Suprapubic skin (tissue), 4 donors: ENCODE results near the gene LGALS3BP. TPM values are rescaled to one million over a fixed set of nuclear protein-coding genes. Genes with fewer than 3 reads are reported as not detected.
"Not testable (repeated sequence)": the region's sequence is repeated elsewhere in the genome, so short reads cannot be mapped to it uniquely, and the experiment has no call there.

ENCODE experiments used
- DNase-seq, 2 donors: peaks; one replicate each; pipeline ENCODE4 v3.0.0-alpha.2; 2019; ENCODE audit warnings: low spot score in 2 of 2
- H3K27ac ChIP-seq: fragments of 200-600 bp; sonication (generic); one replicate; pipeline ENCODE4 v1.5.1; 2019
- H3K27me3 ChIP-seq: fragments of 200-600 bp; sonication (generic); one replicate; pipeline ENCODE4 v1.5.1; 2019
- H3K36me3 ChIP-seq: fragments of 200-600 bp; sonication (generic); one replicate; pipeline ENCODE4 v1.5.1; 2019
- H3K4me1 ChIP-seq: fragments of 200-600 bp; sonication (generic); one replicate; pipeline ENCODE4 v1.5.1; 2019
- H3K4me3 ChIP-seq: fragments of 200-600 bp; sonication (generic); one replicate; pipeline ENCODE4 v1.5.1; 2019; ENCODE audit warnings: mild to moderate bottlenecking
- H3K9me3 ChIP-seq: fragments of 200-600 bp; sonication (generic); one replicate; pipeline ENCODE4 v1.5.1; 2019
- EP300 ChIP-seq: sonication (generic); formaldehyde crosslinking; IDR thresholded peaks from one replicate; pipeline ENCODE4 v1.6.1; 2017; ENCODE audit warnings: antibody characterized with exemption
- POLR2A ChIP-seq, 2 donors: fragments of 450-650 bp; IDR thresholded peaks; one replicate each; pipeline ENCODE4 v1.6.1; 2017; ENCODE audit warnings: antibody characterized with exemption in 2 of 2, mild to moderate bottlenecking in 2 of 2, moderate library complexity in 2 of 2
- POLR2AphosphoS5 ChIP-seq, 3 donors: sonication (generic); formaldehyde crosslinking; IDR thresholded peaks; one replicate each; pipeline ENCODE4 v1.6.1; 2017; ENCODE audit warnings: antibody characterized with exemption in 3 of 3
- WGBS: methylation state at CpG from one replicate; pipeline ENCODE4 v1.1.5; 2018; 5-methylcytosine and 5-hydroxymethylcytosine counted together
- total RNA-seq, 4 donors: library from RNA; depleted of rRNA; stranded (reverse); fragments of >200 nt; gene quantifications; one replicate each; pipeline ENCODE4 v1.1.0, GENCODE V29; 2016
- TF ChIP-seq, protein P1 (sequence below), 2 donors: fragments of 200-600 bp in 1 of 2; fragments of 450-650 bp in 1 of 2; sonication (generic) in 1 of 2; IDR thresholded peaks; one replicate each; pipeline ENCODE4 v1.5.1; 2016 to 2019; ENCODE audit warnings: antibody characterized with exemption in 2 of 2, mild to moderate bottlenecking in 1 of 2, moderate library complexity in 1 of 2

The LGALS3BP gene
- total RNA-seq, 4 donors from 2014 or later, result 70.2 to 162 (median 105) TPM

DNA sequence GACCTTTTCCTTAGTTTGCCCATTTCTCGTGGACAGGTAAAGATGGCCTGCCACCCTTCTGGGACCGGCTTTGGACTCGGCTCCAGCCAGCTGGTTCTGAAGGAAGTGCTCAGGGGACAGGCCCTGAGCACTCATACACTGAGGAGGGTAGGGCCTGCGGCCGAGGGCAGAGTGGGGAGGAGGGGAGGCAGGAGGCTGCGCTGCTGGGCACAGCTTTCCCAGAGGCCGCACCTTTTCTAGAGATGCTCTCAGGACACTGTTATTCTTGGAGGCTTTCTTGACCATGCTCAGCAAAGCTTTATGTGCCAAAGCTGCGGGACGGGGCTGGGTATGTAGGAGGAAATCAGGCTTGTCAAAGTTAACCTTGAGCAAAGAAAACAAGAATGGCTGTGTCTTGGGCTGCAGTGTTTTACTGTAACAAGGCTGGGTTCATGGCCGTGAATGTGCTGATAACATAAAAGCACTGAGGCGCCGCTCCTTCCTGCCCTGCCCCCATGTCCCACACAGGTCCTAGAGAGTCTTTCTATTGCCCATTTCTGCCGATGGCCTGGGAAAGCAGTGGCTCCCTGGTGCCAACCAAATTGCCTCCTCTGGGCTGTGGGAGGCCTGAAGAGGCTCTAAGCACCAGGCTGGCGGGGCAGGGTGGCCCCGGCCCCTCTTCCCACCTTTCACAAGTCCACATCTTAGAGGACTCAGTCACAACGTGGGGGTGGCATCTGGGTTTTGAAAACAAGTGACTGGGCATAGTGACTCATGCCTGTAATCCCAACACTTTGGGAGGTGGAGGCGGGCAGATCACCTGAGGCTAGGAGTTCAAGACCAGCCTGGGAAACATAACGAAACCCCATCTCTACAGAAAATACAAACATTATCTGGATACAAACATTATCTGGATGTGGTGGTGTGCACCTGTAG is 32.2 kb downstream of the LGALS3BP start:
- no peak for DNase-seq
- Histone ChIP-seq H3K9me3 (peaks cover 11% of the 10 kb centered on the region), H3K4me3 (no peak overlapping the region), H3K4me1 (peaks cover 7% of the 10 kb centered on the region), H3K27me3 (no peaks in the 10 kb centered on the region), H3K27ac (no peak overlapping the region), H3K36me3 (no peaks in the 10 kb centered on the region)
- TF ChIP-seq POLR2AphosphoS5 (IDR thresholded peaks at IDR 0.05), result no peak
- TF ChIP-seq, protein P1, sequence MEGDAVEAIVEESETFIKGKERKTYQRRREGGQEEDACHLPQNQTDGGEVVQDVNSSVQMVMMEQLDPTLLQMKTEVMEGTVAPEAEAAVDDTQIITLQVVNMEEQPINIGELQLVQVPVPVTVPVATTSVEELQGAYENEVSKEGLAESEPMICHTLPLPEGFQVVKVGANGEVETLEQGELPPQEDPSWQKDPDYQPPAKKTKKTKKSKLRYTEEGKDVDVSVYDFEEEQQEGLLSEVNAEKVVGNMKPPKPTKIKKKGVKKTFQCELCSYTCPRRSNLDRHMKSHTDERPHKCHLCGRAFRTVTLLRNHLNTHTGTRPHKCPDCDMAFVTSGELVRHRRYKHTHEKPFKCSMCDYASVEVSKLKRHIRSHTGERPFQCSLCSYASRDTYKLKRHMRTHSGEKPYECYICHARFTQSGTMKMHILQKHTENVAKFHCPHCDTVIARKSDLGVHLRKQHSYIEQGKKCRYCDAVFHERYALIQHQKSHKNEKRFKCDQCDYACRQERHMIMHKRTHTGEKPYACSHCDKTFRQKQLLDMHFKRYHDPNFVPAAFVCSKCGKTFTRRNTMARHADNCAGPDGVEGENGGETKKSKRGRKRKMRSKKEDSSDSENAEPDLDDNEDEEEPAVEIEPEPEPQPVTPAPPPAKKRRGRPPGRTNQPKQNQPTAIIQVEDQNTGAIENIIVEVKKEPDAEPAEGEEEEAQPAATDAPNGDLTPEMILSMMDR (IDR thresholded peaks at IDR 0.05), result no peak
- no peak for TF ChIP-seq POLR2A (IDR thresholded peaks at IDR 0.05)
- no peak for TF ChIP-seq EP300
- 72% methylated on average over 15 of the region's 18 CpGs for WGBS

DNA sequence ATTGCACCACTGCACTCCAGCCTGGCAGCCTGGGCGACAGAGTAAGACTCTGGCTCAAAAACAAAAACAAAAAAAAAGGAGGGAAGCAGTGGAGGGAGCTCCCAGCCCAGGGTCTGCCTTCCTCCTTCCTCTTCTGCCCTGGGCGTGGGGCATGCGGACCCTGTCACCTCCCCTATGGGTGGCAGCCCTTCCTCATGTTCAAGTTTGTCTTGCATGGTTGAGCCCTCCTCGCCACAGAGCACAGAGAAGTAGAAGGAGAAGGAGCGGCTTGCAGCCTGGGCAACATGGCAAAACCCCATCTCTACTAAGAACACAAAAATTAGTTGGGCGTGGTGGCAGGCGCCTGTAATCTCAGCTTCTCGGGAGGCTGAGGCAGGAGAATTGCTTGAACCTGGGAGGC is 33.1 kb downstream of the LGALS3BP start:
- no peak for DNase-seq
- no peaks in the 10 kb centered on the region for H3K4me1 ChIP-seq
- H3K4me3 ChIP-seq, result no peak overlapping the region
- H3K9me3 ChIP-seq, result peaks cover 11% of the 10 kb centered on the region
- no peaks in the 10 kb centered on the region for H3K27me3 ChIP-seq
- H3K27ac ChIP-seq, result no peak overlapping the region
- WGBS, result 83% methylated on average over 8 of the region's 8 CpGs
- no peaks in the 10 kb centered on the region for H3K36me3 ChIP-seq
- no peak for TF ChIP-seq POLR2AphosphoS5 (IDR thresholded peaks at IDR 0.05)
- TF ChIP-seq, protein P1 (IDR thresholded peaks at IDR 0.05), result no peak
- no peak for TF ChIP-seq POLR2A (IDR thresholded peaks at IDR 0.05)

DNA sequence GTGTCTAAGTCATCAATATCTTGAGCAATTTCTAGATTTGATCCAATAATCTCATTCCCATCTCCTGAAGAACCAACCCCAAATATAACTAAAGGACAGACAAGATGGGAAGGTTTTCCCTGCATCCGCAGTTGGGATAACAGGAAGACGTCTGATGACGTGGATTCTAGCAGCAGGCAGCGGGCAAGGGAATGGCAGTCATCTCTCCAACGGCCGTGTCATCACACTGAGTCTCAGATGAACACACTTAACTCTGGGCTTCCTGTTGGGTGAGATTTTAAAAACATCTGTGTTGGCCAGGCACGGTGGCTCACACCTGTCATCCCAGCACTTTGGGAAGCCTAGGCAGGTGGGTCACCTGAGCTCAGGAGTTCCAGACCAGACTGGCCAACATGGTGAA is 33.6 kb downstream of the LGALS3BP start:
- no peak for DNase-seq
- Histone ChIP-seq H3K4me1 (no peaks in the 10 kb centered on the region), H3K9me3 (peaks cover 11% of the 10 kb centered on the region), H3K27ac (no peak overlapping the region), H3K27me3 (no peaks in the 10 kb centered on the region), H3K4me3 (no peak overlapping the region), H3K36me3 (no peaks in the 10 kb centered on the region)
- 87% methylated on average over 7 of the region's 7 CpGs for WGBS
- TF ChIP-seq EP300 (no peak), POLR2A (IDR thresholded peaks at IDR 0.05) (no peak), POLR2AphosphoS5 (IDR thresholded peaks at IDR 0.05) (no peak)
- TF ChIP-seq, protein P1 (IDR thresholded peaks at IDR 0.05), result no peak

DNA sequence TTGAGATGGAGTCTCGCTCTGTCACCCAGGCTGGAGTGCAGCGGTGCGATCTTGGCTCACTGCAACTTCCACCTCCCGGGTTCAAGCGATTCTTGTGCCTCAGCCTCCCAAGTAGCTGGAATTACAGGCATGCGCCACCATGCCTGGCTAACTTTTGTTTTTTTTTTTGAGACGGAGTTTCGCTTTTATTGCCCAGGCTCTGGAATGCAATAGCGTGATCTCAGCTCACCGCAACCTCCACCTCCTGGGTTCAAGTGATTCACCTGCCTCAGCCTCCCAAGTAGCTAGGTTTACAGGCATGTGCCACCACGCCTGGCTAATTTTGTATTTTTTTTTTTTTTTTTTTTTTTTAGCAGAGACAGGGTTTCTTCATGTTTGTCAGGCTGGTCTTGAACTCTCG is 34.3 kb downstream of the LGALS3BP start:
- not testable (repeated sequence) for H3K27ac ChIP-seq, DNase-seq

DNA sequence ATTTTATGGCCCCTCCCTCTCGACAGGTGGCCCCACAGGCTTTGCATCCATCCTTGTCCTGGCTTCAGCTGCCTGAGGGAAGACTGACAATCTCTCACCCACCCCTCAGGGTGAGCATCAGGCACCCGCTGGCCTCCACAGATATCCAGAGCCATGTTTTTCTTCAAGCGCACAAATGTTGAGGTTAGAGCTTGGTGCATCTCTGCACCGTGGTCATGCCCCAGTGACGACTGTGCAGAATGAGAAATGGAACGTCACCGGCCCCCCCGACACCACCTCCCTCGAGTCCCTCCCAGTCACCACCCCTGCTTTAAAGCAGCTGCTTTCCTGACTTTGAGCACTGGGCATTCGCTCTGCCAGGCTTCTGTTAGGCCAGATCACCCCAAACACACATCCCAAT is 34.8 kb downstream of the LGALS3BP start:
- Histone ChIP-seq H3K36me3 (no peaks in the 10 kb centered on the region), H3K27ac (no peak overlapping the region), H3K27me3 (no peaks in the 10 kb centered on the region), H3K9me3 (peaks cover 2% of the 10 kb centered on the region), H3K4me3 (no peak overlapping the region), H3K4me1 (no peaks in the 10 kb centered on the region)
- TF ChIP-seq POLR2AphosphoS5 (IDR thresholded peaks at IDR 0.05) (no peak), POLR2A (IDR thresholded peaks at IDR 0.05) (no peak), EP300 (no peak)
- TF ChIP-seq, protein P1 (IDR thresholded peaks at IDR 0.05), result no peak
- no peak for DNase-seq
- 72% methylated on average over 10 of the region's 10 CpGs for WGBS

More for the DNA sequence above, 34.3 kb downstream of the LGALS3BP start:
- not testable (repeated sequence) for H3K4me3 ChIP-seq, H3K36me3 ChIP-seq, H3K4me1 ChIP-seq, H3K9me3 ChIP-seq, H3K27me3 ChIP-seq
- WGBS, result 91% methylated on average over 12 of the region's 12 CpGs
